Measurements from ENCODE around the gene SCARB2.
A peak's percentile ranks its signal among the peaks of the same experiment; 100 is the strongest.

SCARB2 gene

GRCh38 chr4:76211769-76212708 lies 1.6 kb downstream of the SCARB2 start:
- TF ChIP-seq GATA3 (IDR thresholded peaks at IDR 0.05; ENCODE audit: low read depth, low read length) (no peak), GATA2 (IDR thresholded peaks at IDR 0.05; ENCODE audit: low read depth, low read length) (no peak)

DNA sequence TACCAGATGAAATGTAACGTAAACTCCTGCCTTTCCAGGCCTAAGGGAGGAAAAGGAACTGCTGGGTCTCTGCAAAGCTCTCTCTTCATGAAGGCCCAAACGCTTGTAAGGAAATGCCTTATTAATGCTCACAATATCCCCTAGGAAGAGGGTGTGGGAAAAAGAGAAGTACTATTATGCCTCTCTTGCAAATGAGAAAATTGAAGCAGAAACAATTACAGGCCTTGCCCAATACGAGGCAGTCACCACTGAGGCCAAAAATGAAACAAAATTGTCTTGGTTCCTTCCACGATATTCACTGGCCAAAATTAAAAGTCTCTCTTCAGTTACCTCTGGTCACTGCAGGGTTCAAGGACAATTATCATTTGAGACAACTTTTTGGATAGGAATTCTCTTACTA lies 3.2 kb downstream of the SCARB2 start:
- TF ChIP-seq GATA3 (IDR thresholded peaks at IDR 0.05; ENCODE audit: low read depth, low read length) (no peak), GATA2 (IDR thresholded peaks at IDR 0.05; ENCODE audit: low read depth, low read length) (no peak)

GRCh38 chr4:76209881-76210280 lies 3.7 kb downstream of the SCARB2 start:
- TF ChIP-seq GATA3 (IDR thresholded peaks at IDR 0.05; ENCODE audit: low read depth, low read length) (no peak), GATA2 (IDR thresholded peaks at IDR 0.05; ENCODE audit: low read depth, low read length) (no peak)

- TF ChIP-seq GATA2 (IDR thresholded peaks at IDR 0.05; ENCODE audit: low read depth, low read length) (peak; percentile 44; the same call in 1 of the 2 replicates), GATA3 (IDR thresholded peaks at IDR 0.05; ENCODE audit: low read depth, low read length) (peak; percentile 74)
Observed at GRCh38 chr4:76208005-76208765, 5.4 kb downstream of the SCARB2 start.

DNA sequence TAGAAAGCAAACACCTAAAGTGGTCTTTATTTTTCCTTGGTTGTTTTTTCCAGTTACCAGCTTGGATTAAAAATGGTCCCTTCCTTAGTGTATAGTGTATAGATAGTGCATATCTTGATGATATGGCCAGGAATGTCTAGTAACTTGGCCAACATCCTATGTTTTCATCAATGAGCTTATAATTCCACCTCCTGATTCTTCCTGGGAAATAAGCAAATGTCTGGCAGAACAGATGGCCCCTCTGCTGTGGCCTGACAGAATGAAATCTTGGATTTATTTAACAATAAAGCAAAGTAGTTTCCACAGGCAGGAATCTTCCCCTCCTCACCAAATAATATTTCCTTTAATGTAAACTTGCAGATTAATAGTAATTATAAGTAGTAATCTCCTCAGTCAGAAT lies 6.1 kb downstream of the SCARB2 start:
- TF ChIP-seq GATA3 (IDR thresholded peaks at IDR 0.05; ENCODE audit: low read depth, low read length) (no peak), GATA2 (IDR thresholded peaks at IDR 0.05; ENCODE audit: low read depth, low read length) (no peak)

DNA sequence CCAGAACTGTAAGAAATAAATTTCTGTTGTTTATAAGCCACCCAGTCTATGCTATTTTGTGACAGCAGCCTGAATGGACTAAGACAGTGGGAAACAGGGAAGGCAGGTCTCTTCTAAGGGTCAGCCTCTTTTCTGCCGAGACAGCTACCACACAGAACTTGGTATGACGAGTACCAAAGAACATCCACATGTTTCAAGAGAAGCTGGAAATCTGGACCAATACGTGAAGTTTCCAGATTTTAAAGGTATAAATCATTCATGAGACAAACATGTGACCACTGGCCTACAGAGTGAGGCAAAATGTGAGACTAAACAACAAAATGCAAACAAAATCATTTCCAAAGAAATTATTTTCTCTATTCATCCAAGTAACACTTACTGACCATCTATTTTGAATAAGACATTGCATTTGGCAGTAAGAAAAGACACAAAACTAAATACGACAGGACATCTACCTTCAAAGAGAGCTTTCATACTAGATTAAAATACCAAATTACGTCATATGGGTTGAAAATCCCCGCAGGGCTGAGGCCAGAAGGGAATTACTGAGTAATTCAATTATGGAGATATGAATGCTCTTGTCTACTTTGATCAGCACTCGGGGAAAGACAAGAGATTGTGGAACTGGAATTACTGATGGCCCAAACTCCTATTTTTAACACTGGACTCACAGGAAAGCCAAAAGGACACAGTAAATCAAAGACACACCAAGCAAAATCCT lies 7.2 kb downstream of the SCARB2 start:
- TF ChIP-seq GATA2 (IDR thresholded peaks at IDR 0.05; ENCODE audit: low read depth, low read length) (peak; percentile 51; the same call in 1 of the 2 replicates), GATA3 (IDR thresholded peaks at IDR 0.05; ENCODE audit: low read depth, low read length) (peak; percentile 62; the same call in 1 of the 2 replicates)

- TF ChIP-seq GATA3 (IDR thresholded peaks at IDR 0.05; ENCODE audit: low read depth, low read length) (no peak), GATA2 (IDR thresholded peaks at IDR 0.05; ENCODE audit: low read depth, low read length) (no peak)
Observed at GRCh38 chr4:76205476-76205875, 8.1 kb downstream of the SCARB2 start.

DNA sequence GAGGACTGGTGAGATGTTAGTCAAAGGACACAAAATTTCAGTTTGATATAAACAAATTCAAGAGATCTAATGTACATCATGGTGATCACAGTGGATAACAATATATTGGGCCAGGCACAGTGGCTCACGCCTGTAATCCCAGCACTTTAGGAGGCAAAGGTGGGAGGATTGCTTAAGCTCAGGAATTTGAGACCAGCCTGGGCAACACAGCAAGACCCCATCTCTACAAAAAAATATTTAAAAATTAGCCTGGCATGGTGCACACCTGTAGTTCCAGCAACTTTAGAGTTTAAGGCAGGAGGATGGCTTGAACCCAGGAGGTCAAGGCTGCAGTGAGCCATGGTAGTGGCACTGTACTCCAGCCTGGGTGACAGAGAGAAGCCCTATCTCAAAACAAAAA lies 8.7 kb downstream of the SCARB2 start:
- TF ChIP-seq GATA2 (IDR thresholded peaks at IDR 0.05; ENCODE audit: low read depth, low read length) (no peak), GATA3 (IDR thresholded peaks at IDR 0.05; ENCODE audit: low read depth, low read length) (no peak)

GRCh38 chr4:76203541-76203940 lies 10.1 kb downstream of the SCARB2 start:
- TF ChIP-seq GATA3 (IDR thresholded peaks at IDR 0.05; ENCODE audit: low read depth, low read length) (no peak), GATA2 (IDR thresholded peaks at IDR 0.05; ENCODE audit: low read depth, low read length) (no peak)

DNA sequence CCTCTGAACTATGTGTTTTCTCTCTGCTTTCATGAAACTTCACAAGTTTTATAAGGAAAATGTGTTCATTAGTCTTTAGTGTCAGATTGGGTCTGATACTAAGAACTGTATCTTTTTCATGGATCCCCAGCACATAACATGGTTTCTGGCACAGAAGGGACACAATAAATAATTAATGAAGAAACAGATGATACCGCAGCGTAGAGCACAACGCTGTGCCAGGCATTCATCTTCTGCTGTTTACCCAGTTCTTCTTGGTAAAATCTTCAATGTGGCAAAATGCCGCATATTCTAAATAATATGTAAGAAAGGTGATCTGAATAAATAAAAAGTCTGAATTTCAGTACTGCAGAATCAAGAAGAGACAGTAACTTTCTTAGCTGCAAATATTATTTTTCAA lies 12.3 kb downstream of the SCARB2 start:
- TF ChIP-seq GATA3 (IDR thresholded peaks at IDR 0.05; ENCODE audit: low read depth, low read length) (no peak), GATA2 (IDR thresholded peaks at IDR 0.05; ENCODE audit: low read depth, low read length) (no peak)

GRCh38 chr4:76200771-76201231 lies 12.8 kb downstream of the SCARB2 start:
- TF ChIP-seq GATA3 (IDR thresholded peaks at IDR 0.05; ENCODE audit: low read depth, low read length) (no peak), GATA2 (IDR thresholded peaks at IDR 0.05; ENCODE audit: low read depth, low read length) (no peak)

DNA sequence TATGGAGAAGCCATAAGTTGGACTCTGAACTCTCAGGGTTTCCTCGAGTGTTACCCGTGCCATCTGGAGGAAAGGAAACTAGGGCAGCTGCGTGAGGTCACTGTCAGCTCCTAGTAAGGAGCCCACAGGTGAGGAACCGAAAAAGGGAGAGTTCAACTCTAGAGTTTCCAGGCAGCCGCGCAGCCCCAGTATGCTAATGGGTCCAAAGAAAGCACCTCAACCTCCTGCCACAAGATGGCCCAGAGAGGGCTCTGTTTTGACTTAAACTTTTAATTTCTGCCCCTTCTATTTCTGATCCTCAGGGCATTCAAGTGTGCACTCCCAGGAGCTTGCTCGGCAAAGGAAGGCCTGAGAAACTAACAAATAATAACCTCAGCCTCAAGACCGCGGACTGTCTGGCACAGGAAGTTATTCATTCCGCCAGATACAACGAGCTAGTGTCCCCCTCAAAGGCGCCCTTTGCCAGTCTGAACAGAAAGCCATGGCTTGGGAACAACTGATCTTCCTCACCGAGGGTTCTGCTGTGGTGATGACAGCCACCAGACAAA lies 13.9 kb downstream of the SCARB2 start:
- no peak for TF ChIP-seq GATA3 (IDR thresholded peaks at IDR 0.05; ENCODE audit: low read depth, low read length)
- TF ChIP-seq GATA2 (IDR thresholded peaks at IDR 0.05; ENCODE audit: low read depth, low read length): no peak

DNA sequence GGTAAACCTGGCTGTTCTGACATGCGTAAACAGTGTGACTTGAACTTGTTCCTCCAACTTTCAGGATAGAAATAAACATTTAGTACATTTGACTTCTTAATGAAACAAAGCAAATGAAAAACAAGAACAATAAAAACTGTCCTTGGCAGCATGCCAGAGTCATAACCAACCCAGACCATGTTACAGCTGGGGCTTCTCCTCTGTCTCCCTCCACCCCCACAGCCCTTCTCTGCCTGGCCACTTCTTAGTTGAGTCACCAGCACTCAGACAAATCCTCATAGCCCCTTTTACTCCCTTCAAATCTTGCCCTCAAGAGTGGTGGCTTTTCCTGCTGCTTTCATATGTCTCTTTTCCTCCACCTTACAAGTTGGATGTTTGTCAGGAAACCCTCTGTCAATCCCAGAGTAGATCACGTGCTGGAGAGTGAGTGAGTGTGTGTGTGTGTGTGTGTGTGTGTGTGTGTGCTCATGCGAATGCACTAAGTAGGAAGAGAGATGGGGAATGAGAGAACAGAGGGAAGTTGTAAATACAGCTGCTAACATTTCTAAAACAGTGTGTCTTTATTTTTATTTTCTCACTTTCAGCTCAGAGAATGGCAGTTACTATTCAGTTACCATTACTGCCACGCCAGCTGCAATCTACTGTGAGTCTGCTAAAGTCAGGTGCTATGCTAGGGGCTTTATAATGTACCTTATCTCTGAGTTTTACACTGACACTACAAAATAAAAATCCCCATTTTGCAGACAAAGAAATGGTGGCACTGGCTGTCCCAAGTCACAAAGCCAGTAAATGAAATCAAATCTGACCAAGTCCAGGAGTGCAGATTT lies 15.0 kb downstream of the SCARB2 start:
- TF ChIP-seq GATA2 (IDR thresholded peaks at IDR 0.05; ENCODE audit: low read depth, low read length): no peak
- no peak for TF ChIP-seq GATA3 (IDR thresholded peaks at IDR 0.05; ENCODE audit: low read depth, low read length)
